B cell (primary cell): Measurements from ENCODE around the gene TXK. TPM values are rescaled to one million over a fixed set of nuclear protein-coding genes. Genes with fewer than 3 reads are reported as not detected.

Experiments
- ATAC-seq: fragments of 200-7000 bp; cut with Tn5 transposase; one replicate; pipeline ENCODE4 v1.10.0; 2021; ENCODE audit warnings: low read depth, mild to moderate bottlenecking, moderate number of reproducible peaks, moderate library complexity
- CTCF ChIA-PET: fragments of 350-600 bp; sonication (Branson Sonifier 250); formaldehyde crosslinking; loops from one replicate; lab custom pipeline; 2021; ENCODE audit warnings: antibody characterized with exemption, inconsistent platforms; lab: Charles Lee
- POLR2A ChIA-PET: fragments of 350-600 bp; sonication (Branson Sonifier 250); formaldehyde crosslinking; loops from one replicate; lab custom pipeline; 2021; ENCODE audit warnings: antibody characterized with exemption; lab: Charles Lee
- DNase-seq: peaks from one replicate; pipeline ENCODE4 v3.0.0; 2013
- H2AFZ ChIP-seq: 2 replicates; pipeline ENCODE4 v1.6.1; 2012; ENCODE audit warnings: mild to moderate bottlenecking, low read depth, low read length; ENCODE audit not compliant: insufficient read depth, poor library complexity, severe bottlenecking
- H3K27ac ChIP-seq, 2 donors: 1 replicate in 1 of 2; 2 replicates in 1 of 2; pipeline ENCODE4 v1.5.1; 2012 to 2013; ENCODE audit warnings: low read length in 2 of 2, mild to moderate bottlenecking in 2 of 2, moderate library complexity in 1 of 2
- H3K27me3 ChIP-seq, 4 experiments: fragments of 200-600 bp in 1 of 4; sonication (generic) in 1 of 4; replicated peaks in 1 of 4; 1 replicate in 2 of 4; 2 replicates in 2 of 4; pipeline versions ENCODE4 v1.6.1 to v1.7.0; 2013 to 2016; ENCODE audit warnings: low read length in 3 of 4, mild to moderate bottlenecking in 2 of 4, mixed read lengths in 1 of 4, moderate library complexity in 1 of 4; ENCODE audit not compliant: insufficient read depth in 4 of 4, control insufficient read depth in 3 of 4; ENCODE audit errors: control extremely low read depth in 1 of 4
- H3K36me3 ChIP-seq, 2 experiments: replicated peaks in 1 of 2; 1 replicate in 1 of 2; 2 replicates in 1 of 2; pipeline versions ENCODE4 v1.6.1 to v1.7.1; 2013; ENCODE audit warnings: low read length in 1 of 2; ENCODE audit not compliant: insufficient read depth in 2 of 2, control insufficient read depth in 1 of 2; ENCODE audit errors: control extremely low read depth in 1 of 2, extremely low read depth in 1 of 2
- H3K4me1 ChIP-seq, 2 donors: fragments of 200-600 bp in 1 of 2; sonication (generic) in 1 of 2; 1 replicate in 1 of 2; 2 replicates in 1 of 2; pipeline versions ENCODE4 v1.5.1 to v1.6.1; 2013 to 2017; ENCODE audit warnings: low read length in 2 of 2; ENCODE audit not compliant: control insufficient read depth in 2 of 2, insufficient read depth in 2 of 2
- H3K4me2 ChIP-seq: replicated peaks from 2 replicates; pipeline ENCODE3; 2012; ENCODE audit warnings: mild to moderate bottlenecking, low read depth, low read length; ENCODE audit not compliant: poor library complexity, severe bottlenecking
- H3K4me3 ChIP-seq, 5 experiments: fragments of 200-600 bp in 1 of 5; sonication (generic) in 1 of 5; 1 replicate in 3 of 5; 2 replicates in 2 of 5; pipeline versions ENCODE4 v1.5.1 to v1.7.0; 2011 to 2016; ENCODE audit warnings: low read length in 4 of 5, mild to moderate bottlenecking in 4 of 5, low read depth in 2 of 5, control low read depth in 1 of 5, moderate library complexity in 1 of 5; ENCODE audit not compliant: insufficient read depth in 1 of 5; ENCODE audit errors: control extremely low read depth in 1 of 5, extremely low read depth in 1 of 5
- H3K79me2 ChIP-seq: fragments of 200-600 bp; sonication (generic); one replicate; pipeline ENCODE4 v1.6.0; 2016; ENCODE audit warnings: low read length; ENCODE audit not compliant: control insufficient read depth, insufficient read depth
- H3K9ac ChIP-seq: fragments of 200-600 bp; sonication (generic); 2 replicates; pipeline ENCODE4 v1.6.1; 2017; ENCODE audit warnings: mild to moderate bottlenecking, low read length, moderate library complexity
- H3K9me3 ChIP-seq, 3 donors: one replicate each; pipeline versions ENCODE4 v1.6.1 to v1.7.1; 2013; ENCODE audit warnings: low read length in 2 of 3; ENCODE audit not compliant: control insufficient read depth in 2 of 3, insufficient read depth in 1 of 3; ENCODE audit errors: control extremely low read depth in 1 of 3
- H4K20me1 ChIP-seq: 2 replicates; pipeline ENCODE4 v1.6.0; 2012; ENCODE audit warnings: mild to moderate bottlenecking, low read length; ENCODE audit not compliant: insufficient read depth, control insufficient read depth, poor library complexity, severe bottlenecking
- H3K27ac Mint-ChIP-seq: one replicate; pipeline ENCODE4 v1.8.0; 2021; ENCODE audit warnings: mixed read lengths
- H3K27me3 Mint-ChIP-seq: one replicate; pipeline ENCODE4 v1.8.0; 2021; ENCODE audit warnings: mixed read lengths
- H3K4me1 Mint-ChIP-seq: one replicate; pipeline ENCODE4 v1.8.0; 2021; ENCODE audit warnings: mixed read lengths
- H3K4me3 Mint-ChIP-seq: one replicate; pipeline ENCODE4 v1.8.0; 2021; ENCODE audit warnings: mixed read lengths
- H3K9me3 Mint-ChIP-seq: one replicate; pipeline ENCODE4 v1.8.0; 2022; ENCODE audit warnings: mixed read lengths; ENCODE audit not compliant: insufficient read depth
- CTCF ChIP-seq: fragments of 200-600 bp; IDR thresholded peaks from one replicate; pipeline ENCODE4 v1.8.0; 2022; ENCODE audit warnings: antibody characterized with exemption, mild to moderate bottlenecking
- EZH2 ChIP-seq: IDR thresholded peaks from 2 replicates; pipeline ENCODE4 v1.6.1; 2012; ENCODE audit warnings: borderline replicate concordance, low read depth, mild to moderate bottlenecking, moderate library complexity, low read length; ENCODE audit not compliant: insufficient read depth, poor library complexity, severe bottlenecking
- WGBS: methylation state at CpG from one replicate; pipeline ENCODE4 v1.1.5; 2013; ENCODE audit warnings: missing lambda C conversion rate; ENCODE audit not compliant: insufficient coverage; 5-methylcytosine and 5-hydroxymethylcytosine counted together
- intact Hi-C: fragments of 100-400 bp; cut with micrococcal nuclease; formaldehyde crosslinking; loops from one replicate; pipeline ENCODE4 v1.10.0; 2022
- polyA minus RNA-seq: library from RNA; depleted of rRNA, polyadenylated mRNA; stranded (reverse); fragments of >200 nt; gene quantifications from 2 replicates; pipeline ENCODE4 v1.2.3, GENCODE V29; 2012
- polyA plus RNA-seq: library from polyadenylated mRNA; depleted of rRNA; stranded (reverse); fragments of >200 nt; gene quantifications from 2 replicates; pipeline ENCODE4 v1.2.3, GENCODE V29; 2012
- total RNA-seq, 2 donors: library from RNA; stranded (reverse); fragments of 120-200 nt in 1 of 2; gene quantifications; 1 replicate in 1 of 2; 2 replicates in 1 of 2; pipeline versions ENCODE4 v1.2.3 to v1.2.4, GENCODE V29; 2013 to 2022

TXK gene
- total RNA-seq: 0.79 and 2.5 TPM in 2 replicates
- total RNA-seq (2013): 1.2 TPM
- 1.1 and 2.2 TPM in 2 replicates for polyA plus RNA-seq
- polyA minus RNA-seq: 0.34 and 5.5 TPM in 2 replicates

- no peak within 1 kb of the TSS for H3K4me3 Mint-ChIP-seq
Observed at GRCh38 chr4:48134081-48134480, at the start of gene TXK. TSS of gene TXK (minus strand) at chr4:48134250. CDS start at chr4:48134170, 80 bp downstream.

GRCh38 chr4:48180234-48180633, 46.2 kb upstream of the TXK start:
- H3K9me3 ChIP-seq: peaks cover 0 to 10% (median 0%) of the 10 kb centered on the region in 3 donors
- H3K79me2 ChIP-seq: peaks cover 4% of the 10 kb centered on the region
- no peak overlapping the region for H3K27ac ChIP-seq
- H3K4me3 Mint-ChIP-seq: no peak overlapping the region
- peaks cover 6% of the 10 kb centered on the region for H3K9me3 Mint-ChIP-seq
- intact Hi-C loops: no loop called here
- H2AFZ ChIP-seq: no peak overlapping the region
- no peaks in the 10 kb centered on the region for H3K27me3 ChIP-seq
- ATAC-seq (no peak), DNase-seq (no peak)
- H3K4me1 ChIP-seq: no peaks in the 10 kb centered on the region
- H3K4me1 Mint-ChIP-seq: peaks cover 5% of the 10 kb centered on the region
- TF ChIP-seq EZH2 (no peak), CTCF (no peak)
- no peaks in the 10 kb centered on the region for H3K27me3 Mint-ChIP-seq
- POLR2A ChIA-PET: no interaction called here
- H3K4me2 ChIP-seq: no peak overlapping the region
- CTCF ChIA-PET: no interaction called here
- peaks cover 0 to 6% of the 10 kb centered on the region in 2 experiments for H3K36me3 ChIP-seq
- H3K9ac ChIP-seq: no peak overlapping the region
- no peak overlapping the region for H3K27ac Mint-ChIP-seq
- no peak overlapping the region for H3K4me3 ChIP-seq
- no peaks in the 10 kb centered on the region for H4K20me1 ChIP-seq

More at GRCh38 chr4:48134081-48134480, at the start of gene TXK:
- WGBS: 86% methylated on average over 1 of the region's 5 CpGs
- Histone ChIP-seq H3K79me2 (no peaks in the 10 kb centered on the region), H3K4me3 (no peak within 1 kb of the TSS), H3K4me2 (no peak within 1 kb of the TSS), H4K20me1 (no peaks in the 10 kb centered on the region), H3K9ac (no peak within 1 kb of the TSS), H3K4me1 (peaks cover 20% of the 10 kb centered on the region in 2 donors), H3K36me3 (peaks cover 9 to 26% of the 10 kb centered on the region in 2 experiments), H3K27ac (no peak within 1 kb of the TSS), H3K9me3 (no peaks in the 10 kb centered on the region), H3K27me3 (no peaks in the 10 kb centered on the region), H2AFZ (no peak within 1 kb of the TSS)
- CTCF ChIA-PET: interaction anchor here (1.0 kb wide), 1 partner anchor 156 kb away, joined by 3 read pairs; no protein-coding TSS in a partner anchor
- POLR2A ChIA-PET: no interaction called here
- intact Hi-C loops: no loop called here
- Mint-ChIP-seq H3K27ac (no peak within 1 kb of the TSS), H3K9me3 (no peaks in the 10 kb centered on the region), H3K27me3 (no peaks in the 10 kb centered on the region), H3K4me1 (peaks cover 22% of the 10 kb centered on the region)
- ATAC-seq (no peak), DNase-seq (no peak)
- TF ChIP-seq EZH2 (no peak), CTCF (no peak)
